ENCODE data around the gene CASKIN1. TPM values are rescaled to one million over a fixed set of nuclear protein-coding genes. Genes with fewer than 3 reads are reported as not detected.
A peak's percentile ranks its signal among the peaks of the same experiment; 100 is the strongest.

The CASKIN1 gene
- total RNA-seq, 4 donors from 2014 or later = 0.71 to 2.2 (median 1.3) TPM

GRCh38 chr16:2179576-2179975 is 16.8 kb downstream of the CASKIN1 start:
- DNase-seq (ENCODE audit: low spot score in 2 of 2) = peak in 1 of 2 donors; percentile 84
- WGBS, 2 donors = 59 to 72% methylated on average over 25 of the region's 31 CpGs
- no peak overlapping the region for H3K4me3 ChIP-seq (ENCODE audit: low read depth, poor library complexity, severe bottlenecking)

DNA sequence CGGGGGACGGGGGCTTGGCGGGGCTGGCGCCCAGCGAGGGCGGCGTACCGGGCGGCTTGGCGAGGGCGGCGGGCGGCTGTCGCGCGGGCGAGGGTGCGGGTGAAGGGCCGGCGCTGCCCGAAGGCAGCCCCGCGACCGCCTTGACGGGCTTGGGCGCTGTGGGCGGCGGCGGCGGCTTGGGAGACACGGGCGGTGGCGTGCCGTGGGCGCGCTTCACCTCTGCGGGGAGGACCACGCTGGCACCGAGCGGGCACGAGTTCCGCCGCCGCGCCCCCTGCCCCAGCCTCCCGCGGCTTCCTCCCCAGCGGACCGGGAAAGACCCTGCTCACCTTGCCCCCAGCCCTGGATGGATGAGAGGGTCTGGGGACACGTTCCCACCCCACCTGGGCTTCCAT is 17.3 kb downstream of the CASKIN1 start:
- no peak for DNase-seq (ENCODE audit: low spot score in 2 of 2)
- intact Hi-C loops (cut with DNase I; ENCODE audit: low total_unique reads) = no loop called here
- WGBS, 2 donors = 25 to 49% methylated on average over 21 to 48 of the region's 50 CpGs
- H3K4me3 ChIP-seq (ENCODE audit: low read depth, poor library complexity, severe bottlenecking) = no peak overlapping the region
- TF ChIP-seq, protein P1, sequence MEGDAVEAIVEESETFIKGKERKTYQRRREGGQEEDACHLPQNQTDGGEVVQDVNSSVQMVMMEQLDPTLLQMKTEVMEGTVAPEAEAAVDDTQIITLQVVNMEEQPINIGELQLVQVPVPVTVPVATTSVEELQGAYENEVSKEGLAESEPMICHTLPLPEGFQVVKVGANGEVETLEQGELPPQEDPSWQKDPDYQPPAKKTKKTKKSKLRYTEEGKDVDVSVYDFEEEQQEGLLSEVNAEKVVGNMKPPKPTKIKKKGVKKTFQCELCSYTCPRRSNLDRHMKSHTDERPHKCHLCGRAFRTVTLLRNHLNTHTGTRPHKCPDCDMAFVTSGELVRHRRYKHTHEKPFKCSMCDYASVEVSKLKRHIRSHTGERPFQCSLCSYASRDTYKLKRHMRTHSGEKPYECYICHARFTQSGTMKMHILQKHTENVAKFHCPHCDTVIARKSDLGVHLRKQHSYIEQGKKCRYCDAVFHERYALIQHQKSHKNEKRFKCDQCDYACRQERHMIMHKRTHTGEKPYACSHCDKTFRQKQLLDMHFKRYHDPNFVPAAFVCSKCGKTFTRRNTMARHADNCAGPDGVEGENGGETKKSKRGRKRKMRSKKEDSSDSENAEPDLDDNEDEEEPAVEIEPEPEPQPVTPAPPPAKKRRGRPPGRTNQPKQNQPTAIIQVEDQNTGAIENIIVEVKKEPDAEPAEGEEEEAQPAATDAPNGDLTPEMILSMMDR (IDR thresholded peaks at IDR 0.05) = no peak
- no peak for TF ChIP-seq POLR2A (IDR thresholded peaks at IDR 0.05)

More at GRCh38 chr16:2179576-2179975, 16.8 kb downstream of the CASKIN1 start:
- TF ChIP-seq, protein P1 (IDR thresholded peaks at IDR 0.05) = no peak
- intact Hi-C loops (cut with DNase I; ENCODE audit: low total_unique reads) = no loop called here

GRCh38 chr16:2178321-2179106 is 17.9 kb downstream of the CASKIN1 start:
- TF ChIP-seq, protein P1 (IDR thresholded peaks at IDR 0.05) = no peak
- 12 to 33% methylated on average over 45 to 54 of the region's 106 CpGs for WGBS, 2 donors
- DNase-seq (ENCODE audit: low spot score in 2 of 2) = no peak
- no peak overlapping the region for H3K4me3 ChIP-seq (ENCODE audit: low read depth, poor library complexity, severe bottlenecking)
- intact Hi-C loops (cut with DNase I; ENCODE audit: low total_unique reads) = no loop called here

DNA sequence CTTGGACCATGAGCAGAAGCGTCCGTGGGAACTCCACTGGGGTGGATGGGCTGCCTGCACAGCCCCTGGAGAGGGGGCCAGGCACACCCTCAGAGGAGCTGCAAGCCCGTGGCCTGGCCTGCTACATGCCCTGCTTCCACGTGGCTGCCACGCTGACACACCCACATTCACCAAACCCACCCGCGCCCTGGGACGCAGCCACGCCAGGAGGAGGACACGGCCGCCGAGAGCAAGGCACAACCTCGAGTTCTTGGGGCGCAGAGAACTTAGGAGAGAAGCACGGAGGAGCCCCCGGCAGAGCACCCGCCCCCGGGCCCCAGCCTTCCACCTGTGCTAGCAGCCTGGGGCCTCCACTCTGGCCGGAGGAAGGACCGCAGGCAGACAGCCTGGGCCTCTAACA is 18.8 kb downstream of the CASKIN1 start:
- 91 to 93% methylated on average over 20 of the region's 20 CpGs for WGBS, 2 donors
- TF ChIP-seq, protein P1 (IDR thresholded peaks at IDR 0.05) = no peak
- TF ChIP-seq POLR2A (IDR thresholded peaks at IDR 0.05) = no peak
- DNase-seq (ENCODE audit: low spot score in 2 of 2) = no peak
- H3K4me3 ChIP-seq (ENCODE audit: low read depth, poor library complexity, severe bottlenecking) = no peak overlapping the region
- intact Hi-C loops (cut with DNase I; ENCODE audit: low total_unique reads) = no loop called here

DNA sequence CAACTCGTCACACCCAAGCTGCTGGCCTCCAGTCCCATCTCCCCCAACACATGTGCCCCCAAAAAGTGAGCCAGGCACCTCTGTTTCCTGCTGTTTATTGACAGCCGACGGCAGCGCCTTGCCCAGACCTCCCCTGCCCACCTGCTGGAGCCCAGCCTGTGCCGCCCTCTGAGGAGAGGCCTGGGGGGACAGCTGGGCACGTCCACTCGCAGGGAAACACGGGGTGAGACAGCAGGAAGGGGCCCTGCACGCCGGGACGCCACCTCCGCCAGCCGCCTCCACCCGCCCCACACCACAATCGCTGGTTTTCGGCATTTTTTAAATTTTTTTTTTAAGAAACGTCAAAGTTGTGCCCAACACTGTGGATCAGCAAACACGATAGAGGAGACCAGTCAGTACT is 19.3 kb downstream of the CASKIN1 start:
- no peak overlapping the region for H3K4me3 ChIP-seq (ENCODE audit: low read depth, poor library complexity, severe bottlenecking)
- TF ChIP-seq, protein P1 (IDR thresholded peaks at IDR 0.05) = no peak
- no peak for TF ChIP-seq POLR2A (IDR thresholded peaks at IDR 0.05)
- intact Hi-C loops (cut with DNase I; ENCODE audit: low total_unique reads) = no loop called here
- WGBS, 2 donors = 89 to 93% methylated on average over 18 of the region's 18 CpGs
- DNase-seq (ENCODE audit: low spot score in 2 of 2) = no peak

DNA sequence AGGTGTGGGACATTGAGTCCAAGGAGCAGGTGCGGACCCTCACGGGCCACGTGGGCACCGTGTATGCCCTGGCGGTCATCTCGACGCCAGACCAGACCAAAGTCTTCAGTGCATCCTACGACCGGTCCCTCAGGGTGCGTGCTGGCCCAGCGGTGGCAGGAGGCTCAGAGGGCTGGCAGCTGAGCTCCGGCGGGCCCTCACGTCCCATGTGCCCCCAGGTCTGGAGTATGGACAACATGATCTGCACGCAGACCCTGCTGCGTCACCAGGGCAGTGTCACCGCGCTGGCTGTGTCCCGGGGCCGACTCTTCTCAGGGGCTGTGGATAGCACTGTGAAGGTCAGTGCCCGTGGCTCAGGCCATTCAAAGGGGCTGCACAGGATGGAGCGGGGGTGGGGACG is 20.4 kb downstream of the CASKIN1 start:
- 85 to 94% methylated on average over 10 to 23 of the region's 23 CpGs for WGBS, 2 donors
- H3K4me3 ChIP-seq (ENCODE audit: low read depth, poor library complexity, severe bottlenecking) = no peak overlapping the region
- intact Hi-C loops (cut with DNase I; ENCODE audit: low total_unique reads) = no loop called here
- TF ChIP-seq, protein P1 (IDR thresholded peaks at IDR 0.05) = no peak
- TF ChIP-seq POLR2A (IDR thresholded peaks at IDR 0.05) = no peak
- DNase-seq (ENCODE audit: low spot score in 2 of 2) = no peak

Measured in lower leg skin (tissue), 4 donors.